HEK293 (cell line): ENCODE results near the gene CHMP4A.
A peak's percentile ranks its signal among the peaks of the same experiment; 100 is the strongest.

ENCODE experiments used
- BCL6B ChIP-seq: fragments of 450-650 bp; formaldehyde crosslinking; IDR thresholded peaks from 2 replicates; pipeline ENCODE4 v1.5.1; 2017; ENCODE audit warnings: missing biosample characterization, missing genetic modification characterization
- HOXC10 ChIP-seq: sonication (generic); formaldehyde crosslinking; IDR thresholded peaks from 2 replicates; pipeline ENCODE4 v1.8.1; 2023; ENCODE audit warnings: mild to moderate bottlenecking, missing genetic modification reagents
- INSM2 ChIP-seq: fragments of 450-650 bp; formaldehyde crosslinking; IDR thresholded peaks from 2 replicates; pipeline ENCODE4 v1.5.1; 2016; ENCODE audit warnings: missing biosample characterization, missing genetic modification characterization
- KLF8 ChIP-seq: fragments of 450-650 bp; formaldehyde crosslinking; IDR thresholded peaks from 2 replicates; pipeline ENCODE4 v1.5.1; 2016; ENCODE audit warnings: missing biosample characterization, missing genetic modification characterization
- KLF9 ChIP-seq: fragments of 450-650 bp; formaldehyde crosslinking; IDR thresholded peaks from 2 replicates; pipeline ENCODE4 v1.5.1; 2016; ENCODE audit warnings: missing biosample characterization, missing genetic modification characterization, low read depth
- TRIM28 ChIP-seq: IDR thresholded peaks from 2 replicates; pipeline ENCODE4 v1.6.1; 2011; ENCODE audit warnings: low read length, control low read depth, borderline replicate concordance
- ZBTB10 ChIP-seq: fragments of 450-650 bp; formaldehyde crosslinking; IDR thresholded peaks from 2 replicates; pipeline ENCODE4 v1.5.1; 2016; ENCODE audit warnings: missing biosample characterization, missing genetic modification characterization
- ZBTB17 ChIP-seq: fragments of 450-650 bp; formaldehyde crosslinking; IDR thresholded peaks from 2 replicates; pipeline ENCODE4 v1.5.1; 2016; ENCODE audit warnings: missing biosample characterization, missing genetic modification characterization
- ZBTB26 ChIP-seq: fragments of 450-650 bp; formaldehyde crosslinking; optimal IDR thresholded peaks from 2 replicates; pipeline ENCODE3; 2016; ENCODE audit warnings: missing biosample characterization, mild to moderate bottlenecking, missing genetic modification characterization
- ZEB2 ChIP-seq: fragments of 450-650 bp; formaldehyde crosslinking; IDR thresholded peaks from 2 replicates; pipeline ENCODE4 v1.5.1; 2016; ENCODE audit warnings: missing biosample characterization, missing genetic modification characterization
- ZFP37 ChIP-seq: fragments of 450-650 bp; formaldehyde crosslinking; IDR thresholded peaks from 2 replicates; pipeline ENCODE4 v1.5.1; 2016; ENCODE audit warnings: missing biosample characterization, missing genetic modification characterization
- ZNF155 ChIP-seq: fragments of 450-650 bp; formaldehyde crosslinking; IDR thresholded peaks from 2 replicates; pipeline ENCODE4 v1.5.1; 2016; ENCODE audit warnings: missing biosample characterization, missing genetic modification characterization
- ZNF23 ChIP-seq: fragments of 450-650 bp; formaldehyde crosslinking; IDR thresholded peaks from 2 replicates; pipeline ENCODE4 v1.5.1; 2016; ENCODE audit warnings: missing biosample characterization, missing genetic modification characterization, borderline replicate concordance
- ZNF280C ChIP-seq: fragments of 450-650 bp; formaldehyde crosslinking; IDR thresholded peaks from 2 replicates; pipeline ENCODE4 v1.5.1; 2016; ENCODE audit warnings: missing biosample characterization, missing genetic modification characterization
- ZNF302 ChIP-seq: fragments of 450-650 bp; formaldehyde crosslinking; IDR thresholded peaks from 2 replicates; pipeline ENCODE4 v1.5.1; 2016; ENCODE audit warnings: missing biosample characterization, missing genetic modification characterization, low read depth
- ZNF311 ChIP-seq: fragments of 450-650 bp; formaldehyde crosslinking; IDR thresholded peaks from 2 replicates; pipeline ENCODE4 v1.5.1; 2017; ENCODE audit warnings: missing biosample characterization, missing genetic modification characterization, borderline replicate concordance
- ZNF324 ChIP-seq: fragments of 450-650 bp; formaldehyde crosslinking; IDR thresholded peaks from 2 replicates; pipeline ENCODE4 v1.5.1; 2016; ENCODE audit warnings: missing biosample characterization, missing genetic modification characterization
- ZNF335 ChIP-seq: fragments of 450-650 bp; formaldehyde crosslinking; conservative IDR thresholded peaks from 2 replicates; pipeline ENCODE4 v1.5.1; 2016; ENCODE audit warnings: missing biosample characterization, missing genetic modification characterization
- ZNF354C ChIP-seq: fragments of 450-650 bp; formaldehyde crosslinking; IDR thresholded peaks from 2 replicates; pipeline ENCODE4 v1.5.1; 2016; ENCODE audit warnings: missing biosample characterization, missing genetic modification characterization, low read depth, borderline replicate concordance
- ZNF366 ChIP-seq: fragments of 450-650 bp; formaldehyde crosslinking; conservative IDR thresholded peaks from 2 replicates; pipeline ENCODE4 v1.5.1; 2016; ENCODE audit warnings: missing biosample characterization, missing genetic modification characterization
- ZNF423 ChIP-seq: fragments of 450-650 bp; formaldehyde crosslinking; IDR thresholded peaks from 2 replicates; pipeline ENCODE4 v1.5.1; 2016; ENCODE audit warnings: missing biosample characterization, missing genetic modification characterization
- ZNF488 ChIP-seq: fragments of 450-650 bp; formaldehyde crosslinking; IDR thresholded peaks from 2 replicates; pipeline ENCODE4 v1.5.1; 2016; ENCODE audit warnings: missing biosample characterization, missing genetic modification characterization
- ZNF585B ChIP-seq: fragments of 450-650 bp; formaldehyde crosslinking; IDR thresholded peaks from 2 replicates; pipeline ENCODE4 v1.5.1; 2016; ENCODE audit warnings: missing biosample characterization, missing genetic modification characterization
- ZNF600 ChIP-seq: fragments of 450-650 bp; formaldehyde crosslinking; IDR thresholded peaks from 2 replicates; pipeline ENCODE4 v1.5.1; 2016; ENCODE audit warnings: missing biosample characterization, missing genetic modification characterization
- ZNF645 ChIP-seq: fragments of 450-650 bp; formaldehyde crosslinking; IDR thresholded peaks from 2 replicates; pipeline ENCODE4; 2016; ENCODE audit warnings: missing biosample characterization, missing genetic modification characterization
- ZNF792 ChIP-seq: fragments of 450-650 bp; formaldehyde crosslinking; IDR thresholded peaks from 2 replicates; pipeline ENCODE4 v1.5.1; 2016; ENCODE audit warnings: missing biosample characterization, missing genetic modification characterization
- ZSCAN4 ChIP-seq: fragments of 450-650 bp; formaldehyde crosslinking; IDR thresholded peaks from 2 replicates; pipeline ENCODE4 v1.5.1; 2017; ENCODE audit warnings: missing biosample characterization, missing genetic modification characterization

Gene CHMP4A

GRCh38 chr14:24232645-24233537 lies 19.6 kb upstream of the CHMP4A start, which contains the start of gene GMPR2 (continued):
- TF ChIP-seq ZNF600 (tag by site-specific recombination) (peak; percentile 32; the same call in 1 of the 2 replicates), ZNF23 (tag by site-specific recombination) (no peak), ZNF280C (tag by site-specific recombination) (no peak), KLF9 (tag by site-specific recombination) (no peak), ZNF585B (tag by site-specific recombination) (no peak), ZBTB17 (peak; percentile 2; the same call in 1 of the 2 replicates), ZNF366 (tag by site-specific recombination) (peak; percentile 33), ZNF311 (tag by site-specific recombination) (no peak), TRIM28 (no peak; the same call in 1 of the 2 replicates), ZNF792 (no peak), ZEB2 (tag by site-specific recombination) (no peak), ZNF645 (tag by site-specific recombination) (no peak), ZNF488 (tag by site-specific recombination) (no peak), KLF8 (0 out of 2 replicates have a peak, but pooled peaks have one; percentile 7), BCL6B (tag by site-specific recombination) (no peak), ZNF302 (tag by site-specific recombination) (no peak), ZNF155 (tag by site-specific recombination) (no peak), ZSCAN4 (no peak), INSM2 (tag by site-specific recombination) (peak; percentile 81; the same call in 1 of the 2 replicates), ZBTB26 (tag by site-specific recombination) (no peak), HOXC10 (no peak), ZNF324 (tag by site-specific recombination) (no peak), ZFP37 (tag by site-specific recombination) (no peak), ZNF354C (no peak), ZNF423 (tag by site-specific recombination) (no peak), ZBTB10 (tag by site-specific recombination) (peak; percentile 60; the same call in 1 of the 2 replicates), ZNF335 (tag by site-specific recombination) (peak; percentile 90)
